ENCODE measurements around the gene BACE1-AS.
"Not testable (repeated sequence)": the region's sequence is repeated elsewhere in the genome, so short reads cannot be mapped to it uniquely, and the experiment has no call there.

Gene BACE1-AS

GRCh38 chr11:117290809-117291396 is at the start of gene BACE1-AS:
BACE1-AS (plus strand) TSS chr11:117291346.
- no peak for DNase-seq

GRCh38 chr11:117248341-117248740 is 42.8 kb upstream of the BACE1-AS start:
- no peak for DNase-seq

- DNase-seq: no peak
These were observed 41.6 kb upstream of the BACE1-AS start for GRCh38 chr11:117249571-117249970.

- DNase-seq: no peak
These were observed 39.6 kb upstream of the BACE1-AS start for GRCh38 chr11:117251506-117251905.

- DNase-seq: no peak
These were observed 35.2 kb upstream of the BACE1-AS start for GRCh38 chr11:117255966-117256365.

GRCh38 chr11:117256573-117256972 is 34.6 kb upstream of the BACE1-AS start:
- no peak for DNase-seq

- DNase-seq: no peak
These were observed 32.6 kb upstream of the BACE1-AS start for GRCh38 chr11:117258576-117258975.

- DNase-seq: no peak
These were observed 31.7 kb upstream of the BACE1-AS start for GRCh38 chr11:117259417-117259816.

GRCh38 chr11:117264624-117265323 is 26.4 kb upstream of the BACE1-AS start:
- DNase-seq: not testable (repeated sequence)

- no peak for DNase-seq
These were observed 25.4 kb upstream of the BACE1-AS start for GRCh38 chr11:117265745-117266144.

GRCh38 chr11:117269856-117270255 is 21.3 kb upstream of the BACE1-AS start:
- DNase-seq: no peak

- no peak for DNase-seq
These were observed 19.9 kb upstream of the BACE1-AS start for GRCh38 chr11:117271208-117271607.

GRCh38 chr11:117272175-117272574 is 19.0 kb upstream of the BACE1-AS start:
- DNase-seq: not testable (repeated sequence)

- DNase-seq: no peak
These were observed 17.4 kb upstream of the BACE1-AS start for GRCh38 chr11:117273550-117274289.

GRCh38 chr11:117278347-117278746 is 12.8 kb upstream of the BACE1-AS start:
- no peak for DNase-seq

- DNase-seq: no peak
These were observed 11.3 kb upstream of the BACE1-AS start for GRCh38 chr11:117279711-117280376.

GRCh38 chr11:117281159-117281558 is 10.0 kb upstream of the BACE1-AS start:
- no peak for DNase-seq

GRCh38 chr11:117281869-117282268 is 9.3 kb upstream of the BACE1-AS start:
- no peak for DNase-seq

- no peak for DNase-seq
These were observed 8.2 kb upstream of the BACE1-AS start for GRCh38 chr11:117282956-117283355.

GRCh38 chr11:117284053-117284452 is 7.1 kb upstream of the BACE1-AS start:
- DNase-seq: no peak

GRCh38 chr11:117286588-117286987 is 4.6 kb upstream of the BACE1-AS start:
- no peak for DNase-seq

GRCh38 chr11:117287668-117288067 is 3.5 kb upstream of the BACE1-AS start:
- no peak for DNase-seq

- DNase-seq: no peak
These were observed 1.4 kb upstream of the BACE1-AS start for GRCh38 chr11:117289795-117290194.
